Neural cell (in vitro differentiated cells): ENCODE measurements around the gene CNTNAP1. TPM values are rescaled to one million over a fixed set of nuclear protein-coding genes. Genes with fewer than 3 reads are reported as not detected.

Source experiments
- H2AFZ ChIP-seq: fragments of 200-600, 300-800 bp; sonication (generic), shearing (Covaris generic); 2 replicates; pipeline ENCODE4 v1.6.0; 2014; ENCODE audit warnings: low read depth, mild to moderate bottlenecking, antibody characterized with exemption, low read length, moderate library complexity
- H3F3A ChIP-seq: fragments of 200-600 bp; shearing (Covaris generic); 2 replicates; pipeline ENCODE4 v1.6.1; 2016; ENCODE audit warnings: mild to moderate bottlenecking, moderate library complexity, mixed read lengths, antibody characterized with exemption, low read length; ENCODE audit not compliant: insufficient read depth, poor library complexity, severe bottlenecking
- H3K27ac ChIP-seq: fragments of 200-600, 300-800 bp; sonication (generic), shearing (Covaris generic); 2 replicates; pipeline ENCODE4 v1.5.1; 2014; ENCODE audit warnings: mild to moderate bottlenecking, low read length, moderate library complexity
- H3K27me3 ChIP-seq: fragments of 300-800, 200-600 bp; sonication (generic), shearing (Covaris generic); 2 replicates; pipeline ENCODE4 v1.6.0; 2014; ENCODE audit warnings: mild to moderate bottlenecking, low read depth, low read length, moderate library complexity; ENCODE audit not compliant: insufficient read depth
- H3K36me3 ChIP-seq: fragments of 300-800, 200-600 bp; sonication (generic), shearing (Covaris generic); 2 replicates; pipeline ENCODE4 v1.5.1; 2014; ENCODE audit warnings: mild to moderate bottlenecking, antibody characterized with exemption, low read length, moderate library complexity; ENCODE audit not compliant: insufficient read depth
- H3K4me2 ChIP-seq: fragments of 300-800, 200-600 bp; sonication (generic), shearing (Covaris generic); 2 replicates; pipeline ENCODE4 v1.6.0; 2014; ENCODE audit warnings: mild to moderate bottlenecking, low read length
- H3K4me3 ChIP-seq: fragments of 300-800, 200-600 bp; sonication (generic), shearing (Covaris generic); 2 replicates; pipeline ENCODE4 v1.5.1; 2014; ENCODE audit warnings: mild to moderate bottlenecking, low read length, moderate library complexity
- H3K79me2 ChIP-seq: fragments of 200-600 bp; shearing (Covaris generic); replicated peaks from 2 replicates; pipeline ENCODE4 v1.6.0; 2014; ENCODE audit warnings: mild to moderate bottlenecking, low read length, moderate library complexity; ENCODE audit not compliant: insufficient read depth
- H3K9ac ChIP-seq: fragments of 300-800, 200-600 bp; sonication (generic), shearing (Covaris generic); 2 replicates; pipeline ENCODE4 v1.6.1; 2016; ENCODE audit warnings: mild to moderate bottlenecking, low read length, mixed read lengths
- H3K9me2 ChIP-seq: fragments of 200-600 bp; shearing (Covaris generic); 2 replicates; pipeline ENCODE4 v1.6.1; 2016; ENCODE audit warnings: mild to moderate bottlenecking, low read length, mixed read lengths; ENCODE audit not compliant: insufficient read depth
- H3K9me3 ChIP-seq: fragments of 200-600, 300-800 bp; sonication (generic), shearing (Covaris generic); 2 replicates; pipeline ENCODE4 v1.6.1; 2016; ENCODE audit warnings: mild to moderate bottlenecking, mixed run types, low read length, moderate library complexity, mixed read lengths
- H4K20me1 ChIP-seq: fragments of 200-600 bp; shearing (Covaris generic); 2 replicates; pipeline ENCODE4 v1.6.1; 2016; ENCODE audit warnings: mild to moderate bottlenecking, mixed run types; ENCODE audit not compliant: insufficient read depth
- CTCF ChIP-seq: fragments of 450-650 bp; IDR thresholded peaks from 2 replicates; pipeline ENCODE4 v1.5.1; 2014; ENCODE audit warnings: antibody characterized with exemption, mild to moderate bottlenecking, moderate library complexity; ENCODE audit not compliant: poor library complexity, severe bottlenecking
- EP300 ChIP-seq: fragments of 450-650 bp; conservative IDR thresholded peaks from 2 replicates; pipeline ENCODE4 v1.6.1; 2014; ENCODE audit warnings: antibody characterized with exemption, mild to moderate bottlenecking, moderate library complexity; ENCODE audit not compliant: poor library complexity, severe bottlenecking
- EZH2 ChIP-seq: fragments of 200-600, 300-800 bp; shearing (Covaris generic), sonication (generic); IDR thresholded peaks from 2 replicates; pipeline ENCODE4 v1.6.1; 2014; ENCODE audit warnings: antibody characterized with exemption, low read length, borderline replicate concordance, mild to moderate bottlenecking; ENCODE audit not compliant: insufficient read depth, poor library complexity, severe bottlenecking
- MXI1 ChIP-seq: fragments of 450-650 bp; conservative IDR thresholded peaks from 2 replicates; pipeline ENCODE4 v1.6.1; 2014; ENCODE audit warnings: antibody characterized with exemption, mild to moderate bottlenecking; ENCODE audit not compliant: poor library complexity, severe bottlenecking
- POLR2AphosphoS5 ChIP-seq: IDR thresholded peaks from 2 replicates; pipeline ENCODE4 v1.6.1; 2012
- RAD21 ChIP-seq: fragments of 450-650 bp; conservative IDR thresholded peaks from 2 replicates; pipeline ENCODE4 v1.6.1; 2014; ENCODE audit warnings: antibody characterized with exemption, mild to moderate bottlenecking, moderate library complexity
- SMC3 ChIP-seq: fragments of 450-650 bp; conservative IDR thresholded peaks from 2 replicates; pipeline ENCODE4 v1.6.1; 2014; ENCODE audit warnings: antibody characterized with exemption, mild to moderate bottlenecking, moderate library complexity; ENCODE audit not compliant: poor library complexity
- TAF1 ChIP-seq: IDR thresholded peaks from 2 replicates; pipeline ENCODE4 v1.6.1; 2012; ENCODE audit warnings: low read depth
- polyA plus RNA-seq: library from polyadenylated mRNA; depleted of rRNA; stranded (reverse); fragments of >200 nt; gene quantifications from 2 replicates; pipeline ENCODE4 v1.2.3, GENCODE V29; 2014
- TF ChIP-seq, protein P1 (sequence below): IDR thresholded peaks from 2 replicates; pipeline ENCODE4 v1.6.1; 2012; ENCODE audit warnings: borderline replicate concordance

CNTNAP1 gene
- polyA plus RNA-seq, 1 donor from 2014 or later: 21.9 TPM

DNA sequence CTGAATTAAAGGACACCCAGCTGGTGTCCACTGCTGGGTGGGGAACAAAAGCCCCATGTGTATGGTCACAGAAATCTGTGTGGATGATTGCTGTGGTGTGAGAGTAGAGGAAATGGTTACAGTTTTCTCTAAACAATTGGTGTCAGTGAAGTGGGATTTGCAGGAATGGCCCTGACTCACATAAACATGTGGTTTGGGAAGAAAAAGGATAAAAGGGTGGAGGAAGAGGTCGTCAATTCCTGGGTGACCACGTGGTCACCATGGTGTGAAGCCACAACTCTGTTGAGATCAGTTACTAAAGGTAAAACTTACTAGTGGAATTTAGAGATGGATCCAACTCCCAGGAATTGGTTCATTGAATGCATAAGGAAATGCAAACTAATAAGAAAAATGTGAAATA lies 26.8 kb upstream of the CNTNAP1 start:
- no peaks in the 10 kb centered on the region for H3F3A ChIP-seq
- no peaks in the 10 kb centered on the region for H3K36me3 ChIP-seq
- no peaks in the 10 kb centered on the region for H4K20me1 ChIP-seq
- no peak overlapping the region for H2AFZ ChIP-seq
- no peak for TF ChIP-seq MXI1
- no peak for TF ChIP-seq TAF1
- no peak for TF ChIP-seq SMC3
- no peak for TF ChIP-seq POLR2AphosphoS5
- TF ChIP-seq RAD21: no peak
- no peak for TF ChIP-seq EZH2
- TF ChIP-seq, protein P1, sequence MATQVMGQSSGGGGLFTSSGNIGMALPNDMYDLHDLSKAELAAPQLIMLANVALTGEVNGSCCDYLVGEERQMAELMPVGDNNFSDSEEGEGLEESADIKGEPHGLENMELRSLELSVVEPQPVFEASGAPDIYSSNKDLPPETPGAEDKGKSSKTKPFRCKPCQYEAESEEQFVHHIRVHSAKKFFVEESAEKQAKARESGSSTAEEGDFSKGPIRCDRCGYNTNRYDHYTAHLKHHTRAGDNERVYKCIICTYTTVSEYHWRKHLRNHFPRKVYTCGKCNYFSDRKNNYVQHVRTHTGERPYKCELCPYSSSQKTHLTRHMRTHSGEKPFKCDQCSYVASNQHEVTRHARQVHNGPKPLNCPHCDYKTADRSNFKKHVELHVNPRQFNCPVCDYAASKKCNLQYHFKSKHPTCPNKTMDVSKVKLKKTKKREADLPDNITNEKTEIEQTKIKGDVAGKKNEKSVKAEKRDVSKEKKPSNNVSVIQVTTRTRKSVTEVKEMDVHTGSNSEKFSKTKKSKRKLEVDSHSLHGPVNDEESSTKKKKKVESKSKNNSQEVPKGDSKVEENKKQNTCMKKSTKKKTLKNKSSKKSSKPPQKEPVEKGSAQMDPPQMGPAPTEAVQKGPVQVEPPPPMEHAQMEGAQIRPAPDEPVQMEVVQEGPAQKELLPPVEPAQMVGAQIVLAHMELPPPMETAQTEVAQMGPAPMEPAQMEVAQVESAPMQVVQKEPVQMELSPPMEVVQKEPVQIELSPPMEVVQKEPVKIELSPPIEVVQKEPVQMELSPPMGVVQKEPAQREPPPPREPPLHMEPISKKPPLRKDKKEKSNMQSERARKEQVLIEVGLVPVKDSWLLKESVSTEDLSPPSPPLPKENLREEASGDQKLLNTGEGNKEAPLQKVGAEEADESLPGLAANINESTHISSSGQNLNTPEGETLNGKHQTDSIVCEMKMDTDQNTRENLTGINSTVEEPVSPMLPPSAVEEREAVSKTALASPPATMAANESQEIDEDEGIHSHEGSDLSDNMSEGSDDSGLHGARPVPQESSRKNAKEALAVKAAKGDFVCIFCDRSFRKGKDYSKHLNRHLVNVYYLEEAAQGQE: no peak
- no peak for TF ChIP-seq EP300
- no peak for TF ChIP-seq CTCF
- no peak overlapping the region for H3K9ac ChIP-seq
- no peaks in the 10 kb centered on the region for H3K27me3 ChIP-seq
- H3K4me2 ChIP-seq: no peak overlapping the region
- H3K9me2 ChIP-seq: no peaks in the 10 kb centered on the region
- H3K4me3 ChIP-seq: no peak overlapping the region
- no peaks in the 10 kb centered on the region for H3K9me3 ChIP-seq
- no peaks in the 10 kb centered on the region for H3K79me2 ChIP-seq
- no peak overlapping the region for H3K27ac ChIP-seq

DNA sequence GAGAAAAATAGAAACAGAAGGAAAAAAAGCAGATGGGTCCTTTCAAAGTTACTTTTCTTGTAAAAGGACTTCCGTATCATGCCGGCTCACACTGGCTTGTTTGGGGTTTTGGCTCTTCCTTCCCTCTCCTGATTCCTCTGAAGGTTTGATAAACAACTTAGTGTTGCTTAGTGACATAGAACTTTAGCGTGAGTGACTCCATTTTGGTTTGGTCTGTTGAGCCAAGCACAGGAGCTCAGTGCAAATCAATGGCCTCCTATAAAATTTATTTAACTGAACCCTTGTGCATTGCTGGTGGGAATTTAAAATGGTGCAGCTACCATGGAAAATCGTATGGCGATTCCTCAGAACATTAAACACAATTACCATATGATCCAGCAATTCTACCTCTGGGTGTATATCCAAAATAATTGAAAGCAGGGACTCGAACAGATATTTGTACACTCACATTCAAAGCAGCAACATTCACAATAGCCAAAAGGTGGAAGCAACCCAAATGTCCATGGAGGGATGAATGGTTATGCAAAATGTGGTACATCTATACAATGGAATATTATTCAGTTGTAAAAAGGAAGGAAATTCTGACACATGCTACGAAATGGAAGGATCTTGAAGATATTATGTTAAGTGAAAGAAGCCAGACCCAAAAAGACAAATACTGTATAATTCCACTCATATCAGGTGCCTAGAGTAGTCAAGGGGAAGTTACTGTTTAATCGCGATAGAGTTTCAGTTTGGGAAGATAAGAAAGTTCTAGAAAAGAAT lies 24.3 kb upstream of the CNTNAP1 start:
- no peaks in the 10 kb centered on the region for H3F3A ChIP-seq
- H3K9me3 ChIP-seq: no peaks in the 10 kb centered on the region
- no peaks in the 10 kb centered on the region for H3K27me3 ChIP-seq
- H3K4me3 ChIP-seq: no peak overlapping the region
- H2AFZ ChIP-seq: no peak overlapping the region
- no peaks in the 10 kb centered on the region for H4K20me1 ChIP-seq
- H3K79me2 ChIP-seq: no peaks in the 10 kb centered on the region
- H3K9me2 ChIP-seq: no peaks in the 10 kb centered on the region
- H3K27ac ChIP-seq: no peak overlapping the region
- no peak overlapping the region for H3K4me2 ChIP-seq
- H3K36me3 ChIP-seq: no peaks in the 10 kb centered on the region
- H3K9ac ChIP-seq: no peak overlapping the region
- TF ChIP-seq CTCF (no peak), TAF1 (no peak), MXI1 (no peak), POLR2AphosphoS5 (no peak), SMC3 (no peak), EP300 (no peak), EZH2 (no peak), RAD21 (no peak)
- TF ChIP-seq, protein P1: no peak
